Neuronal stem cell (in vitro differentiated cells): ENCODE data around the gene KRT78.

Experiments
- DNase-seq: peaks from one replicate; pipeline ENCODE4 v3.0.0-alpha.2; 2013; ENCODE audit warnings: low spot score
- H2AFZ ChIP-seq: one replicate; pipeline ENCODE4 v1.6.1; 2013; ENCODE audit warnings: mild to moderate bottlenecking, low read length, inconsistent platforms
- H2AK5ac ChIP-seq: 2 replicates; pipeline ENCODE4 v1.6.1; 2013; ENCODE audit warnings: low read depth, mild to moderate bottlenecking, inconsistent platforms, low read length, moderate library complexity, mixed read lengths
- H2BK120ac ChIP-seq: 2 replicates; pipeline ENCODE4 v1.6.1; 2013; ENCODE audit warnings: low read depth, mild to moderate bottlenecking, inconsistent platforms, low read length, moderate library complexity, mixed read lengths
- H2BK12ac ChIP-seq: one replicate; pipeline ENCODE4 v1.6.1; 2013; ENCODE audit warnings: low read length, inconsistent platforms
- H2BK15ac ChIP-seq: 2 replicates; pipeline ENCODE4 v1.6.1; 2013; ENCODE audit warnings: mild to moderate bottlenecking, low read length, inconsistent platforms, mixed read lengths
- H2BK5ac ChIP-seq: one replicate; pipeline ENCODE4 v1.6.1; 2013; ENCODE audit warnings: inconsistent platforms, mild to moderate bottlenecking, low read length, moderate library complexity
- H3K14ac ChIP-seq: one replicate; pipeline ENCODE4 v1.6.1; 2013; ENCODE audit warnings: low read length, inconsistent platforms
- H3K18ac ChIP-seq: 2 replicates; pipeline ENCODE4 v1.6.1; 2013; ENCODE audit warnings: low read length, inconsistent platforms
- H3K23ac ChIP-seq: 2 replicates; pipeline ENCODE4 v1.6.1; 2013; ENCODE audit warnings: low read depth, mild to moderate bottlenecking, mixed read lengths, low read length, inconsistent platforms; ENCODE audit not compliant: poor library complexity
- H3K27ac ChIP-seq: replicated peaks from 3 replicates; pipeline ENCODE4 v1.5.1; 2013; ENCODE audit warnings: low read length, inconsistent platforms
- H3K27me3 ChIP-seq, 3 experiments: 2 replicates each; pipeline ENCODE4 v1.6.1; 2013; ENCODE audit warnings: low read length in 3 of 3, mild to moderate bottlenecking in 2 of 3, inconsistent platforms in 1 of 3, low read depth in 1 of 3, mixed read lengths in 1 of 3, moderate library complexity in 1 of 3; ENCODE audit not compliant: control insufficient read depth in 3 of 3, insufficient read depth in 3 of 3
- H3K36me3 ChIP-seq, 2 donors: replicated peaks in 1 of 2; 2 replicates each; pipeline ENCODE4 v1.6.1; 2013; ENCODE audit warnings: low read length in 2 of 2; ENCODE audit not compliant: control insufficient read depth in 2 of 2, insufficient read depth in 2 of 2
- H3K4ac ChIP-seq: 2 replicates; pipeline ENCODE4 v1.6.1; 2013; ENCODE audit warnings: inconsistent platforms, mild to moderate bottlenecking, low read length, moderate library complexity
- H3K4me1 ChIP-seq, 2 donors: 1 replicate in 1 of 2; 2 replicates in 1 of 2; pipeline ENCODE4 v1.6.1; 2013; ENCODE audit warnings: low read length in 2 of 2, low read depth in 1 of 2; ENCODE audit not compliant: control insufficient read depth in 2 of 2, insufficient read depth in 1 of 2
- H3K4me2 ChIP-seq: one replicate; pipeline ENCODE4 v1.6.1; 2013; ENCODE audit warnings: mild to moderate bottlenecking, low read length, inconsistent platforms; ENCODE audit not compliant: insufficient read depth, poor library complexity, severe bottlenecking
- H3K4me3 ChIP-seq, 2 donors: 2 replicates each; pipeline ENCODE4 v1.5.1; 2013; ENCODE audit warnings: low read length in 2 of 2, mild to moderate bottlenecking in 2 of 2, inconsistent platforms in 1 of 2, moderate library complexity in 1 of 2
- H3K79me1 ChIP-seq: one replicate; pipeline ENCODE4 v1.6.1; 2013; ENCODE audit warnings: low read depth, mild to moderate bottlenecking, inconsistent platforms, low read length, moderate library complexity
- H3K9ac ChIP-seq: one replicate; pipeline ENCODE4 v1.6.1; 2013; ENCODE audit warnings: mild to moderate bottlenecking, low read depth, low read length, inconsistent platforms; ENCODE audit not compliant: poor library complexity
- H3K9me3 ChIP-seq, 2 donors: replicated peaks in 1 of 2; 2 replicates each; pipeline versions ENCODE3 to v1.6.1; 2013; ENCODE audit warnings: low read length in 2 of 2, mild to moderate bottlenecking in 2 of 2, inconsistent platforms in 1 of 2, low read depth in 1 of 2, mixed read lengths in 1 of 2, moderate library complexity in 1 of 2; ENCODE audit not compliant: control insufficient read depth in 2 of 2, insufficient read depth in 1 of 2
- H4K8ac ChIP-seq: one replicate; pipeline ENCODE4 v1.6.1; 2013; ENCODE audit warnings: low read depth, mild to moderate bottlenecking, inconsistent platforms, low read length, moderate library complexity
- H4K91ac ChIP-seq: one replicate; pipeline ENCODE4 v1.6.1; 2013; ENCODE audit warnings: low read length, low read depth, mild to moderate bottlenecking, inconsistent platforms; ENCODE audit not compliant: poor library complexity
- WGBS, 2 donors: extraction: QIAGEN DNeasy Blood & Tissue Kit; methylation state at CpG; one replicate each; pipeline ENCODE4 v1.1.7; 2013; ENCODE audit warnings: missing lambda C conversion rate in 2 of 2, mixed read lengths in 1 of 2; ENCODE audit not compliant: insufficient read length in 2 of 2, insufficient replicate concordance in 1 of 2; ENCODE audit errors: extremely low coverage in 2 of 2; 5-methylcytosine and 5-hydroxymethylcytosine counted together

Gene KRT78

GRCh38 chr12:52815161-52815560 is 33.6 kb downstream of the KRT78 start:
- DNase-seq: no peak

GRCh38 chr12:52814710-52815155 is 34.1 kb downstream of the KRT78 start:
- H3K4ac ChIP-seq: no peak overlapping the region
- WGBS, 2 donors: no CpG with 5 or more reads among the region's 4 CpGs
- no peak overlapping the region for H3K23ac ChIP-seq
- no peak overlapping the region for H3K18ac ChIP-seq
- no peak overlapping the region for H2BK120ac ChIP-seq
- no peaks in the 10 kb centered on the region for H3K36me3 ChIP-seq
- H3K9me3 ChIP-seq: no peaks in the 10 kb centered on the region
- peaks cover 0 to 10% of the 10 kb centered on the region in 2 donors for H3K4me1 ChIP-seq
- no peak overlapping the region for H4K91ac ChIP-seq
- no peak overlapping the region for H2AK5ac ChIP-seq
- H2AFZ ChIP-seq: no peak overlapping the region
- H2BK15ac ChIP-seq: no peak overlapping the region
- no peak for DNase-seq
- no peak overlapping the region for H3K14ac ChIP-seq
- H2BK5ac ChIP-seq: no peak overlapping the region
- H4K8ac ChIP-seq: no peak overlapping the region
- H3K4me2 ChIP-seq: no peak overlapping the region
- H2BK12ac ChIP-seq: no peak overlapping the region
- H3K27ac ChIP-seq: no peak overlapping the region
- H3K79me1 ChIP-seq: no peaks in the 10 kb centered on the region
- peaks cover 0 to 9% (median 0%) of the 10 kb centered on the region in 3 experiments for H3K27me3 ChIP-seq
- no peak overlapping the region for H3K9ac ChIP-seq
- no peak overlapping the region for H3K4me3 ChIP-seq

More at GRCh38 chr12:52815161-52815560, 33.6 kb downstream of the KRT78 start:
- peaks cover 0 to 13% of the 10 kb centered on the region in 2 donors for H3K4me1 ChIP-seq
- H3K36me3 ChIP-seq: no peaks in the 10 kb centered on the region
- no peak overlapping the region for H3K18ac ChIP-seq
- no peak overlapping the region for H2BK12ac ChIP-seq
- no peak overlapping the region for H3K4me2 ChIP-seq
- no peak overlapping the region for H2BK5ac ChIP-seq
- H2AFZ ChIP-seq: no peak overlapping the region
- WGBS, 2 donors: no CpG with 5 or more reads among the region's 4 CpGs
- H3K4me3 ChIP-seq: no peak overlapping the region
- H3K9me3 ChIP-seq: no peaks in the 10 kb centered on the region
- H2BK120ac ChIP-seq: no peak overlapping the region
- no peak overlapping the region for H3K23ac ChIP-seq
- H3K27ac ChIP-seq: no peak overlapping the region
- H3K79me1 ChIP-seq: no peaks in the 10 kb centered on the region
- H3K4ac ChIP-seq: no peak overlapping the region
- no peak overlapping the region for H2BK15ac ChIP-seq
- H3K27me3 ChIP-seq: peaks cover 0 to 13% (median 0%) of the 10 kb centered on the region in 3 experiments
- no peak overlapping the region for H4K91ac ChIP-seq
- H3K9ac ChIP-seq: no peak overlapping the region
- no peak overlapping the region for H2AK5ac ChIP-seq
- no peak overlapping the region for H3K14ac ChIP-seq
- H4K8ac ChIP-seq: no peak overlapping the region

DNA sequence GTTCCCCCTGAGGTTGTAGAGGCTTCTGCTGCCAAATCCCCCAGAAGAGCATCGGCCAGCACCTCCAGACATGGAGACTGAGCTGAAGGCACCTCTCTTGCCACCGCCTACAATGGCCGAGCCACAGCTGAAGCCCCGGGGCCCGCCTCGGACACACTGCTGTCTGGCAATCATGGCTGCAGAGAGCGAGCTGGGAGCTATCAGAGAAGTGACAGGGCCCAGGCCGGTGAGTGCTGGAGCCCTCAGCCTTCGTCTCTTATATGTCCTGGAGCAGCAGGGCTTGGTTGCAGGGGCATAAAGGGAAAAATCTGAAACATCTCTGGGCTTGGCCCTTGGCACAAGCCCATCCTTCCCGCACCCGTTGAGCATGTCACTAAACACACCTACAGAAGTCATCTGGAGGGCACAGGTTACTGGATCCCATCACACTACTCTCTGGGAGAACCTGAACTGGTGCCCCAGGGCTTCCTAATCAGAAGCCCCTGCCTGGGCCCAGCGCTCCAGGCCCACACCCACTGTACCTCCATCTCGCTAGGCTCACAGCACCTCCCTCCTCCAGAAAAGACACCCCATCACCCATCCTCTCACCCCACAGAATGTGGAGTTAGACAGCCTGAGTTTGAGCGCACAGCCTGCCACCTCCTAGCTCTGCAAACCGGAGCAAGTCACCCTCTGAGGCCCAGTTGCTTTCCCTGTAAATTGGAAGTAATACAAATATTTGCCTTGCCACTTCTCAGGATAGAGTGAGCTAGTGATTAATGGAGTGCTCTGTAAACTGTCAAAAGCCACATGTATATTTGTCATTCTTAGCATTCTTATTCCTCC is 34.7 kb downstream of the KRT78 start, which contains the start of gene KRT4:
Gene KRT4 (minus strand): TSS at position 232 of the 825 bp plus-strand sequence. CDS start 58 bp downstream, at position 174.
- no peaks in the 10 kb centered on the region for H3K36me3 ChIP-seq
- H3K27ac ChIP-seq: no peak within 1 kb of the TSS
- H3K9ac ChIP-seq: no peak within 1 kb of the TSS
- no peak within 1 kb of the TSS for H3K4me3 ChIP-seq
- peak within 1 kb of the TSS; percentile 15 for H3K18ac ChIP-seq
- no peak within 1 kb of the TSS for H3K4ac ChIP-seq
- DNase-seq: no peak
- no CpG with 5 or more reads among the region's 15 CpGs for WGBS, 2 donors
- H2BK120ac ChIP-seq: no peak within 1 kb of the TSS
- no peak within 1 kb of the TSS for H4K91ac ChIP-seq
- no peak within 1 kb of the TSS for H2BK5ac ChIP-seq
- H3K79me1 ChIP-seq: no peaks in the 10 kb centered on the region
- peaks cover 0 to 8% (median 0%) of the 10 kb centered on the region in 3 experiments for H3K27me3 ChIP-seq
- H2BK12ac ChIP-seq: no peak within 1 kb of the TSS
- H2BK15ac ChIP-seq: peak within 1 kb of the TSS; percentile 34
- peaks cover 0 to 10% of the 10 kb centered on the region in 2 donors for H3K4me1 ChIP-seq
- no peak within 1 kb of the TSS for H2AFZ ChIP-seq
- H3K14ac ChIP-seq: no peak within 1 kb of the TSS
- peak within 1 kb of the TSS; percentile 45 for H2AK5ac ChIP-seq
- no peak within 1 kb of the TSS for H3K4me2 ChIP-seq
- H3K23ac ChIP-seq: no peak within 1 kb of the TSS
- H4K8ac ChIP-seq: no peak within 1 kb of the TSS
- no peaks in the 10 kb centered on the region for H3K9me3 ChIP-seq

- no peak for DNase-seq
- H3K14ac ChIP-seq: no peak overlapping the region
- no peak overlapping the region for H3K9ac ChIP-seq
- H2BK12ac ChIP-seq: no peak overlapping the region
- no peaks in the 10 kb centered on the region for H3K9me3 ChIP-seq
- H4K91ac ChIP-seq: no peak overlapping the region
- no peak overlapping the region for H3K27ac ChIP-seq
- peaks cover 0 to 4% of the 10 kb centered on the region in 2 donors for H3K4me1 ChIP-seq
- H3K4ac ChIP-seq: no peak overlapping the region
- no peaks in the 10 kb centered on the region for H3K36me3 ChIP-seq
- no peak overlapping the region for H3K4me2 ChIP-seq
- H2BK15ac ChIP-seq: peak overlapping the region; percentile 34
- H2BK5ac ChIP-seq: no peak overlapping the region
- no peak overlapping the region for H3K4me3 ChIP-seq
- H3K79me1 ChIP-seq: no peaks in the 10 kb centered on the region
- no peak overlapping the region for H2BK120ac ChIP-seq
- H3K27me3 ChIP-seq: peaks cover 0 to 3% (median 0%) of the 10 kb centered on the region in 3 experiments
- no CpG with 5 or more reads among the region's 10 CpGs for WGBS, 2 donors
- no peak overlapping the region for H3K23ac ChIP-seq
- no peak overlapping the region for H2AFZ ChIP-seq
- H4K8ac ChIP-seq: no peak overlapping the region
- peak overlapping the region; percentile 45 for H2AK5ac ChIP-seq
- H3K18ac ChIP-seq: no peak overlapping the region
These were observed 35.5 kb downstream of the KRT78 start for GRCh38 chr12:52813203-52813819.
